ENCODE measurements around the gene RNPEP. TPM values are rescaled to one million over a fixed set of nuclear protein-coding genes. Genes with fewer than 3 reads are reported as not detected.

RNPEP gene
- total and polyA plus RNA-seq, 4 donors = 28.0 to 43.1 (median 30.3) TPM

- H3K27ac ChIP-seq (ENCODE audit: low read depth in 1 of 2, low read length in 2 of 2) = no peak within 1 kb of the TSS
- DNase-seq (no peak), ATAC-seq (ENCODE audit: low FRiP score) (peak; percentile 19)
- no peaks in the 10 kb centered on the region for H3K27me3 ChIP-seq (ENCODE audit: control insufficient read depth in 1 of 2, insufficient read depth in 2 of 2, low read length in 1 of 2)
- H3K36me3 ChIP-seq (ENCODE audit: control insufficient read depth in 1 of 2, insufficient read depth in 2 of 2, low read length in 1 of 2) = peaks cover 0 to 1% of the 10 kb centered on the region in 2 donors
- H3K4me3 ChIP-seq (ENCODE audit: low read length in 2 of 2) = no peak within 1 kb of the TSS
- no peaks in the 10 kb centered on the region for H3K9me3 ChIP-seq (ENCODE audit: control insufficient read depth, low read length)
- H3K4me1 ChIP-seq (ENCODE audit: control insufficient read depth in 1 of 2, insufficient read depth in 2 of 2, low read length in 2 of 2) = no peaks in the 10 kb centered on the region
- WGBS, 2 donors = 85 to 86% methylated on average over 24 of the region's 24 CpGs
- intact Hi-C loops (cut with DNase I) = no loop called here
Observed at GRCh38 chr1:202010180-202011015, 27.9 kb downstream of the RNPEP start, which contains the start of gene ELF3. Gene ELF3, plus strand, starts transcription at chr1:202010587. Its CDS starts 550 bp downstream, at chr1:202011137.

- 94% methylated on average over 11 of the region's 11 CpGs for WGBS, 2 donors
- Histone ChIP-seq H3K27ac (ENCODE audit: low read depth in 1 of 2, low read length in 2 of 2) (no peak overlapping the region), H3K4me3 (ENCODE audit: low read length in 2 of 2) (no peak overlapping the region)
Observed at GRCh38 chr1:202011994-202012393, 29.5 kb downstream of the RNPEP start.

GRCh38 chr1:202012544-202013478 lies 30.4 kb downstream of the RNPEP start:
- no peak for ATAC-seq (ENCODE audit: low FRiP score)
- Histone ChIP-seq H3K27me3 (ENCODE audit: control insufficient read depth in 1 of 2, insufficient read depth in 2 of 2, low read length in 1 of 2) (no peaks in the 10 kb centered on the region), H3K9me3 (ENCODE audit: control insufficient read depth, low read length) (no peaks in the 10 kb centered on the region), H3K27ac (ENCODE audit: low read depth in 1 of 2, low read length in 2 of 2) (no peak overlapping the region), H3K4me1 (ENCODE audit: control insufficient read depth in 1 of 2, insufficient read depth in 2 of 2, low read length in 2 of 2) (no peaks in the 10 kb centered on the region), H3K4me3 (ENCODE audit: low read length in 2 of 2) (no peak overlapping the region), H3K36me3 (ENCODE audit: control insufficient read depth in 1 of 2, insufficient read depth in 2 of 2, low read length in 1 of 2) (no peaks in the 10 kb centered on the region)
- intact Hi-C loops (cut with DNase I) = no loop called here
- DNase-seq = no peak
- WGBS, 2 donors = 88 to 92% methylated on average over 35 of the region's 35 CpGs

More at GRCh38 chr1:202011994-202012393, 29.5 kb downstream of the RNPEP start:
- DNase-seq (no peak), ATAC-seq (ENCODE audit: low FRiP score) (no peak)
- no peaks in the 10 kb centered on the region for H3K9me3 ChIP-seq (ENCODE audit: control insufficient read depth, low read length)
- no peaks in the 10 kb centered on the region for H3K27me3 ChIP-seq (ENCODE audit: control insufficient read depth in 1 of 2, insufficient read depth in 2 of 2, low read length in 1 of 2)
- no peaks in the 10 kb centered on the region for H3K4me1 ChIP-seq (ENCODE audit: control insufficient read depth in 1 of 2, insufficient read depth in 2 of 2, low read length in 2 of 2)
- H3K36me3 ChIP-seq (ENCODE audit: control insufficient read depth in 1 of 2, insufficient read depth in 2 of 2, low read length in 1 of 2) = no peaks in the 10 kb centered on the region
- intact Hi-C loops (cut with DNase I) = no loop called here

- H3K4me3 ChIP-seq (ENCODE audit: low read length in 2 of 2) = no peak overlapping the region
- WGBS, 2 donors = 96 to 99% methylated on average over 12 of the region's 12 CpGs
- H3K27ac ChIP-seq (ENCODE audit: low read depth in 1 of 2, low read length in 2 of 2) = no peak overlapping the region
- H3K4me1 ChIP-seq (ENCODE audit: control insufficient read depth in 1 of 2, insufficient read depth in 2 of 2, low read length in 2 of 2) = no peaks in the 10 kb centered on the region
- H3K36me3 ChIP-seq (ENCODE audit: control insufficient read depth in 1 of 2, insufficient read depth in 2 of 2, low read length in 1 of 2) = no peaks in the 10 kb centered on the region
- H3K27me3 ChIP-seq (ENCODE audit: control insufficient read depth in 1 of 2, insufficient read depth in 2 of 2, low read length in 1 of 2) = no peaks in the 10 kb centered on the region
- DNase-seq = no peak
- H3K9me3 ChIP-seq (ENCODE audit: control insufficient read depth, low read length) = no peaks in the 10 kb centered on the region
- intact Hi-C loops (cut with DNase I) = no loop called here
- no peak for ATAC-seq (ENCODE audit: low FRiP score)
Observed at GRCh38 chr1:202013603-202014002, 31.2 kb downstream of the RNPEP start.

GRCh38 chr1:202014060-202014459 lies 31.6 kb downstream of the RNPEP start:
- H3K36me3 ChIP-seq (ENCODE audit: control insufficient read depth in 1 of 2, insufficient read depth in 2 of 2, low read length in 1 of 2) = no peaks in the 10 kb centered on the region
- intact Hi-C loops (cut with DNase I) = no loop called here
- H3K4me3 ChIP-seq (ENCODE audit: low read length in 2 of 2) = no peak overlapping the region
- no peak for DNase-seq
- 90 to 94% methylated on average over 6 of the region's 6 CpGs for whole genome bisulfite sequencing, 2 donors
- H3K27ac ChIP-seq (ENCODE audit: low read depth in 1 of 2, low read length in 2 of 2) = no peak overlapping the region
- H3K4me1 ChIP-seq (ENCODE audit: control insufficient read depth in 1 of 2, insufficient read depth in 2 of 2, low read length in 2 of 2) = no peaks in the 10 kb centered on the region
- H3K27me3 ChIP-seq (ENCODE audit: control insufficient read depth in 1 of 2, insufficient read depth in 2 of 2, low read length in 1 of 2) = no peaks in the 10 kb centered on the region
- H3K9me3 ChIP-seq (ENCODE audit: control insufficient read depth, low read length) = no peaks in the 10 kb centered on the region
- ATAC-seq (ENCODE audit: low FRiP score) = no peak

GRCh38 chr1:202014915-202015661 lies 32.6 kb downstream of the RNPEP start:
- intact Hi-C loops (cut with DNase I) = no loop called here
- 88 to 91% methylated on average over 17 of the region's 17 CpGs for WGBS, 2 donors
- Histone ChIP-seq H3K4me1 (ENCODE audit: control insufficient read depth in 1 of 2, insufficient read depth in 2 of 2, low read length in 2 of 2) (no peaks in the 10 kb centered on the region), H3K27me3 (ENCODE audit: control insufficient read depth in 1 of 2, insufficient read depth in 2 of 2, low read length in 1 of 2) (no peaks in the 10 kb centered on the region), H3K36me3 (ENCODE audit: control insufficient read depth in 1 of 2, insufficient read depth in 2 of 2, low read length in 1 of 2) (no peaks in the 10 kb centered on the region), H3K4me3 (ENCODE audit: low read length in 2 of 2) (no peak overlapping the region), H3K27ac (ENCODE audit: low read depth in 1 of 2, low read length in 2 of 2) (no peak overlapping the region), H3K9me3 (ENCODE audit: control insufficient read depth, low read length) (no peaks in the 10 kb centered on the region)
- DNase-seq (no peak), ATAC-seq (ENCODE audit: low FRiP score) (no peak)

GRCh38 chr1:202015662-202015937 lies 33.2 kb downstream of the RNPEP start:
- Histone ChIP-seq H3K27ac (ENCODE audit: low read depth in 1 of 2, low read length in 2 of 2) (no peak overlapping the region), H3K36me3 (ENCODE audit: control insufficient read depth in 1 of 2, insufficient read depth in 2 of 2, low read length in 1 of 2) (no peaks in the 10 kb centered on the region), H3K4me1 (ENCODE audit: control insufficient read depth in 1 of 2, insufficient read depth in 2 of 2, low read length in 2 of 2) (no peaks in the 10 kb centered on the region), H3K9me3 (ENCODE audit: control insufficient read depth, low read length) (no peaks in the 10 kb centered on the region), H3K4me3 (ENCODE audit: low read length in 2 of 2) (no peak overlapping the region), H3K27me3 (ENCODE audit: control insufficient read depth in 1 of 2, insufficient read depth in 2 of 2, low read length in 1 of 2) (no peaks in the 10 kb centered on the region)
- intact Hi-C loops (cut with DNase I) = no loop called here
- DNase-seq (no peak), ATAC-seq (ENCODE audit: low FRiP score) (no peak)
- 82 to 84% methylated on average over 3 of the region's 3 CpGs for WGBS, 2 donors

- intact Hi-C loops (cut with DNase I) = no loop called here
- ATAC-seq (ENCODE audit: low FRiP score) = no peak
- Histone ChIP-seq H3K9me3 (ENCODE audit: control insufficient read depth, low read length) (no peaks in the 10 kb centered on the region), H3K36me3 (ENCODE audit: control insufficient read depth in 1 of 2, insufficient read depth in 2 of 2, low read length in 1 of 2) (no peaks in the 10 kb centered on the region), H3K4me1 (ENCODE audit: control insufficient read depth in 1 of 2, insufficient read depth in 2 of 2, low read length in 2 of 2) (no peaks in the 10 kb centered on the region), H3K27me3 (ENCODE audit: control insufficient read depth in 1 of 2, insufficient read depth in 2 of 2, low read length in 1 of 2) (no peaks in the 10 kb centered on the region), H3K27ac (ENCODE audit: low read depth in 1 of 2, low read length in 2 of 2) (no peak overlapping the region), H3K4me3 (ENCODE audit: low read length in 2 of 2) (no peak overlapping the region)
- WGBS, 2 donors = 92 to 93% methylated on average over 9 of the region's 9 CpGs
- DNase-seq = no peak
Observed at GRCh38 chr1:202016022-202016810, 33.8 kb downstream of the RNPEP start.
